Measurements from ENCODE around the gene ENTPD7.

DNA sequence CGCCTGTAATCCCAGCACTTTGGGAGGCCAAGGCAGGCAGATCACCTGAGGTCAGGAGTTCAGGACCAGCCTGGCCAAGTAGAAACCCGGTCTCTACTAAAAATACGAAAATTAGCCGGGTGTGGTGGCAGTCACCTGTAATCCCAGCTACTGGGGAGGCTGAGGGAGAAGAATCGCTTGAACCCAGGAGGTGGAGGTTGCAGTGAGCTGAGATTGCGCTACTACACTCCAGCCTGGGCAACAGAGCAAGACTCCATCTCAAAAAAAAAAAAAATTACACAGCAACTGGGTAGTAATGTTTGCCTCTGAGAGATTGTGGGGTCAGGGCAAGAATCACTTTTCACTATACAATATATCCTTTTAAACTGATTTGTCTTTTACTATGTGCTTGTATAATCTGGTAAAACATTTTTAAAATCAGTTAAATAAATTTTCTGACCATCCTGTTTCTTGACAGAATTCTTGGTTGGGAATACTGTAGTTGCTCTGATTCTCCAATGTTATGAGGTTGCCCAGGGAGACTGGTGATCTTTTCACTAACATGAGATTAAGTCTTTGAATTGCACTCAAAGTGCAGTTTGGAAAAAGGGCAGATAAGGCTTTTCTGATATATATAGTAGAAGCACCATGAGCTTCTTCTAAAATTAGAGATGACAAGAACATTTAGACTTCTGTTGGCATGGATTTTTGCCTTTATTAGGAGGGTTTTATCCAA lies 1.5 kb downstream of the ENTPD7 start:
- TF ChIP-seq CREB1 (IDR thresholded peaks at IDR 0.05; ENCODE audit: low read depth) (no peak), RBBP5 (conservative IDR thresholded peaks at IDR 0.05) (no peak), POLR2A (IDR thresholded peaks at IDR 0.05; ENCODE audit: low read depth, low read length) (no peak), YY1 (IDR thresholded peaks at IDR 0.05; ENCODE audit: low read depth, low read length) (no peak), SIN3A (IDR thresholded peaks at IDR 0.05; ENCODE audit: low read depth, low read length) (no peak), ETV6 (conservative IDR thresholded peaks at IDR 0.05 in 1 of 2, IDR thresholded peaks at IDR 0.05 in 1 of 2; ENCODE audit: borderline replicate concordance in 1 of 2, low read depth in 1 of 2) (no peak)
- TF ChIP-seq, protein P1, sequence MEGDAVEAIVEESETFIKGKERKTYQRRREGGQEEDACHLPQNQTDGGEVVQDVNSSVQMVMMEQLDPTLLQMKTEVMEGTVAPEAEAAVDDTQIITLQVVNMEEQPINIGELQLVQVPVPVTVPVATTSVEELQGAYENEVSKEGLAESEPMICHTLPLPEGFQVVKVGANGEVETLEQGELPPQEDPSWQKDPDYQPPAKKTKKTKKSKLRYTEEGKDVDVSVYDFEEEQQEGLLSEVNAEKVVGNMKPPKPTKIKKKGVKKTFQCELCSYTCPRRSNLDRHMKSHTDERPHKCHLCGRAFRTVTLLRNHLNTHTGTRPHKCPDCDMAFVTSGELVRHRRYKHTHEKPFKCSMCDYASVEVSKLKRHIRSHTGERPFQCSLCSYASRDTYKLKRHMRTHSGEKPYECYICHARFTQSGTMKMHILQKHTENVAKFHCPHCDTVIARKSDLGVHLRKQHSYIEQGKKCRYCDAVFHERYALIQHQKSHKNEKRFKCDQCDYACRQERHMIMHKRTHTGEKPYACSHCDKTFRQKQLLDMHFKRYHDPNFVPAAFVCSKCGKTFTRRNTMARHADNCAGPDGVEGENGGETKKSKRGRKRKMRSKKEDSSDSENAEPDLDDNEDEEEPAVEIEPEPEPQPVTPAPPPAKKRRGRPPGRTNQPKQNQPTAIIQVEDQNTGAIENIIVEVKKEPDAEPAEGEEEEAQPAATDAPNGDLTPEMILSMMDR (IDR thresholded peaks at IDR 0.05 in 2 of 3, conservative IDR thresholded peaks at IDR 0.05 in 1 of 3; ENCODE audit: control insufficient read depth in 2 of 3, extremely low read depth in 1 of 3, insufficient read depth in 1 of 3, low read depth in 3 of 3, low read length in 3 of 3): no peak
